Measurements from ENCODE around the gene KCNC3. TPM values are rescaled to one million over a fixed set of nuclear protein-coding genes. Genes with fewer than 3 reads are reported as not detected.

The KCNC3 gene
- total and polyA plus RNA-seq, 12 donors: 0.88 to 4.0 (median 2.3) TPM

GRCh38 chr19:50333235-50333736 lies 4.1 kb upstream of the KCNC3 start:
- DNase-seq (peak; percentile 87 to 88), ATAC-seq (peak; percentile 60 to 74 (median 66))
- Histone ChIP-seq H3K4me1 (peaks cover 0 to 45% (median 19%) of the 10 kb centered on the region in 9 donors), H3K4me3 (peak overlapping the region; percentile 25 to 57 (median 51)), H3K27me3 (peaks cover 0 to 55% (median 49%) of the 10 kb centered on the region in 7 donors), H3K27ac (peak overlapping the region; percentile 63 to 86 (median 74)), H3K9me3 (no peaks in the 10 kb centered on the region), H3K36me3 (no peaks in the 10 kb centered on the region)
- 1 to 2% methylated on average over 29 to 34 of the region's 34 CpGs for WGBS, 2 donors
- intact Hi-C loops (cut with DNase I): no loop called here
- TF ChIP-seq CTCF (IDR thresholded peaks at IDR 0.05): no peak

- 16 to 24% methylated on average over 20 of the region's 20 CpGs for WGBS, 2 donors
- H3K27me3 ChIP-seq: peaks cover 0 to 62% (median 56%) of the 10 kb centered on the region in 7 donors
Measured at GRCh38 chr19:50332244-50333038, 3.3 kb upstream of the KCNC3 start.

GRCh38 chr19:50331994-50332243 lies 2.7 kb upstream of the KCNC3 start:
- WGBS, 2 donors: 20 to 28% methylated on average over 2 of the region's 2 CpGs
- intact Hi-C loops (cut with DNase I): no loop called here
- Histone ChIP-seq H3K36me3 (no peaks in the 10 kb centered on the region), H3K9me3 (no peaks in the 10 kb centered on the region), H3K4me1 (peaks cover 0 to 49% (median 19%) of the 10 kb centered on the region in 9 donors), H3K27me3 (peaks cover 0 to 68% (median 62%) of the 10 kb centered on the region in 7 donors), H3K27ac (peak overlapping the region in 7 of 10 donors; percentile 13 to 86 (median 78)), H3K4me3 (peak overlapping the region in 6 of 10 donors; percentile 4 to 57 (median 54))
- DNase-seq (no peak), ATAC-seq (no peak)
- no peak for TF ChIP-seq CTCF (IDR thresholded peaks at IDR 0.05)

More at GRCh38 chr19:50332244-50333038, 3.3 kb upstream of the KCNC3 start:
- no peak for TF ChIP-seq CTCF (IDR thresholded peaks at IDR 0.05)
- intact Hi-C loops (cut with DNase I): no loop called here
- H3K4me1 ChIP-seq: peaks cover 0 to 45% (median 19%) of the 10 kb centered on the region in 9 donors
- ATAC-seq (no peak), DNase-seq (peak in 1 of 2 donors; percentile 43)
- H3K27ac ChIP-seq: peak overlapping the region; percentile 63 to 86 (median 74)
- peak overlapping the region in 9 of 10 donors; percentile 25 to 57 (median 53) for H3K4me3 ChIP-seq
- no peaks in the 10 kb centered on the region for H3K9me3 ChIP-seq
- H3K36me3 ChIP-seq: no peaks in the 10 kb centered on the region

- peaks cover 0 to 73% (median 67%) of the 10 kb centered on the region in 7 donors for H3K27me3 ChIP-seq
Measured at GRCh38 chr19:50331221-50331993, 2.2 kb upstream of the KCNC3 start.

More at GRCh38 chr19:50331221-50331993, 2.2 kb upstream of the KCNC3 start:
- no peak for TF ChIP-seq CTCF (IDR thresholded peaks at IDR 0.05)
- H3K36me3 ChIP-seq: no peaks in the 10 kb centered on the region
- ATAC-seq (no peak), DNase-seq (no peak)
- peaks cover under 1 to 51% (median 19%) of the 10 kb centered on the region in 9 donors for H3K4me1 ChIP-seq
- WGBS, 2 donors: 20 to 25% methylated on average over 10 of the region's 10 CpGs
- peak overlapping the region in 6 of 10 donors; percentile 13 to 86 (median 77) for H3K27ac ChIP-seq
- peak overlapping the region; percentile 21 to 57 (median 49) for H3K4me3 ChIP-seq
- intact Hi-C loops (cut with DNase I): no loop called here
- H3K9me3 ChIP-seq: no peaks in the 10 kb centered on the region

Data from heart right ventricle (tissue), 16 donors.